Kidney (tissue), 14 donors: Measurements from ENCODE around the gene SLC44A4. TPM values are rescaled to one million over a fixed set of nuclear protein-coding genes. Genes with fewer than 3 reads are reported as not detected.

Experiments
- DNase-seq, 5 donors: peaks; one replicate each; pipeline ENCODE4 v3.0.0-alpha.2; 2013 to 2020
- FAIRE-seq: peaks from 2 replicates; lab custom pipeline; 2012; peaks lifted over from hg19 to GRCh38; lab: Jason Lieb, UNC
- H3K27ac ChIP-seq, 2 donors: one replicate each; pipeline ENCODE4 v1.7.0; 2013; ENCODE audit warnings: low read depth in 2 of 2, low read length in 2 of 2, inconsistent platforms in 1 of 2
- H3K27me3 ChIP-seq: one replicate; pipeline ENCODE4 v1.7.1; 2013; ENCODE audit warnings: low read length, inconsistent platforms; ENCODE audit not compliant: control insufficient read depth, insufficient read depth
- H3K36me3 ChIP-seq, 3 donors: one replicate each; pipeline versions ENCODE4 v1.7.0 to v1.7.1; 2013; ENCODE audit warnings: low read length in 3 of 3, control low read depth in 1 of 3, inconsistent platforms in 1 of 3; ENCODE audit not compliant: insufficient read depth in 3 of 3, control insufficient read depth in 2 of 3
- H3K4me1 ChIP-seq, 3 donors: one replicate each; pipeline versions ENCODE4 v1.7.0 to v1.7.1; 2013; ENCODE audit warnings: low read length in 3 of 3, inconsistent platforms in 1 of 3, low read depth in 1 of 3; ENCODE audit not compliant: control insufficient read depth in 2 of 3, insufficient read depth in 2 of 3
- H3K4me3 ChIP-seq, 3 donors: one replicate each; pipeline versions ENCODE4 v1.7.0 to v1.8.1; 2013; ENCODE audit warnings: low read length in 3 of 3, control low read depth in 1 of 3, inconsistent platforms in 1 of 3
- H3K9ac ChIP-seq, 3 donors: one replicate each; pipeline versions ENCODE4 v1.7.0 to v1.7.1; 2013; ENCODE audit warnings: low read length in 3 of 3, control low read depth in 1 of 3, inconsistent platforms in 1 of 3
- H3K9me3 ChIP-seq, 3 donors: one replicate each; pipeline versions ENCODE4 v1.7.0 to v1.7.1; 2013; ENCODE audit warnings: low read length in 3 of 3, control low read depth in 1 of 3, inconsistent platforms in 1 of 3; ENCODE audit not compliant: control insufficient read depth in 2 of 3, insufficient read depth in 1 of 3
- intact Hi-C: fragments of 100-400 bp; cut with DNase I; formaldehyde crosslinking; loops from one replicate; pipeline ENCODE4 v1.11.1; 2022
- polyA plus RNA-seq: library from polyadenylated mRNA; stranded (reverse); fragments of 350-450 nt; fragmentation: Illumina TruSeq; extraction: RNeasy Lipid Tissue Mini Kit (QIAGEN cat#74804); gene quantifications from one replicate; pipeline ENCODE4 v1.2.3, GENCODE V29; 2014; ENCODE audit warnings: low read depth, low replicate concordance; ENCODE audit not compliant: insufficient read depth
- total RNA-seq: library from RNA; stranded (reverse); fragmentation: NEBNext Ultra II Directional; extraction: Animal tissue kit (Norgen Biotek cat#: 25700); gene quantifications from one replicate; pipeline ENCODE4 v1.2.1, GENCODE V29; 2021
- TF ChIP-seq, protein P1 (sequence below): IDR thresholded peaks from 3 replicates; pipeline ENCODE4 v1.5.1; 2012; ENCODE audit warnings: mild to moderate bottlenecking, moderate library complexity, borderline replicate concordance; ENCODE audit not compliant: insufficient read depth; ENCODE audit errors: extremely low read depth
- donor health status: control.
- donor health status: control.
- donor health status: control.
- donor health status: control.
- donor health status: control.
- donor health status: DM: yes; HTN: yes; CAD: no.
- donor health status: Normal renal cell carcinoma (clear cell type).

Gene SLC44A4
- total and polyA plus RNA-seq, 2 donors from 2014 or later: 37.4 to 137 TPM

DNA sequence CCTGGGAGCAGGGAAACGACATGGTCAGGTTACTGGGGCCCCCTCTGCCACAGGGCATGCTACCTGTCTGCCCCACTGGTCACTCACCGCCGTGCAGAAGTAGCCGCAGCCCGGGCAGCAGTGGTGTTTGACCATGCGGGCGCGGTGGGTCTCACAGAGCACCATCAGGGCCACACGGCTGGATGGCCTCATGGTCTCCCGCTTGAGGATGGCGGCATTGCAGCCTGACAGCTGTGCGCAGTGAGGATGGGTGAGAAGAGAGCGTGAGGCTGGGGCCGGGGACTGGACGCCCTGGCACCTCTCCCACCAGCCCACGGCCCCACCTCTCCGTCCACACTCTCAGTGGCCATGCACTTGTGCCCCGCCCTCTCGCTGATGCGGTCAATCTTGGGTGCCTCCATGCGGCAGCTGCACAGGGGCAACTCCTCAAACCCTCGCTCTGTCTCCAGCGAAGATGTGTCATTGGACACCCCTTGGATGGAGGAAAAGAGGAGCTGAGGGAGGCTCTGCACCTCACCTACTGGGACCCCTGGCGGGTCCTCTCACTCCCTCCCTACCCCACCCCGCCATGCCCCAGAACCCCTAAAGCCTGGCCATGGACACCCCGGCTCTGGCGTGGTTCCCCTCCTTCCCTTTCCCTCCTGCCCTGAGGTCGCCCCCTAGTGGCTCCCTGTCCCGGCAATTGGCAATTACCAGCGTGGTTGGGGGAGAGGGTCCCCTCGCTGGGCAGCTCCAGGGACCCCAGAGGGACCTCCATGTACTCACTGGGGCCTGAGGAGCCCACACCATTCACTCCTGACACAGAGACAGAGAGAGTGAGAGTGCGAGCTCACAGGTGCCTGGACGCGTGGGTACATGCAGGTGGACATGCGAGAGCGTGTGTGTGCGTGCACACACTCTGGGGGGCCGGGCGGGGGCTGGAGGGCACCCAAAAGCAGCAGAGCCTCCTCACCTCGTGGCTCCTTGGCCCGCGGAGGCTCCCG lies 9.8 kb upstream of the SLC44A4 start:
- Histone ChIP-seq H3K4me1 (no peaks in the 10 kb centered on the region), H3K36me3 (peaks cover 8 to 40% (median 18%) of the 10 kb centered on the region in 3 donors), H3K27ac (no peak overlapping the region), H3K4me3 (no peak overlapping the region), H3K9ac (no peak overlapping the region), H3K27me3 (no peaks in the 10 kb centered on the region), H3K9me3 (no peaks in the 10 kb centered on the region)
- TF ChIP-seq, protein P1, sequence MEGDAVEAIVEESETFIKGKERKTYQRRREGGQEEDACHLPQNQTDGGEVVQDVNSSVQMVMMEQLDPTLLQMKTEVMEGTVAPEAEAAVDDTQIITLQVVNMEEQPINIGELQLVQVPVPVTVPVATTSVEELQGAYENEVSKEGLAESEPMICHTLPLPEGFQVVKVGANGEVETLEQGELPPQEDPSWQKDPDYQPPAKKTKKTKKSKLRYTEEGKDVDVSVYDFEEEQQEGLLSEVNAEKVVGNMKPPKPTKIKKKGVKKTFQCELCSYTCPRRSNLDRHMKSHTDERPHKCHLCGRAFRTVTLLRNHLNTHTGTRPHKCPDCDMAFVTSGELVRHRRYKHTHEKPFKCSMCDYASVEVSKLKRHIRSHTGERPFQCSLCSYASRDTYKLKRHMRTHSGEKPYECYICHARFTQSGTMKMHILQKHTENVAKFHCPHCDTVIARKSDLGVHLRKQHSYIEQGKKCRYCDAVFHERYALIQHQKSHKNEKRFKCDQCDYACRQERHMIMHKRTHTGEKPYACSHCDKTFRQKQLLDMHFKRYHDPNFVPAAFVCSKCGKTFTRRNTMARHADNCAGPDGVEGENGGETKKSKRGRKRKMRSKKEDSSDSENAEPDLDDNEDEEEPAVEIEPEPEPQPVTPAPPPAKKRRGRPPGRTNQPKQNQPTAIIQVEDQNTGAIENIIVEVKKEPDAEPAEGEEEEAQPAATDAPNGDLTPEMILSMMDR: peak; percentile 64
- FAIRE-seq (no peak), DNase-seq (peak in 1 of 5 donors; percentile 64)
- intact Hi-C loops: no loop called here

- H3K9ac ChIP-seq: no peak overlapping the region
- peaks cover 0 to 2% (median 0%) of the 10 kb centered on the region in 3 donors for H3K4me1 ChIP-seq
- no peak for DNase-seq
- no peaks in the 10 kb centered on the region for H3K9me3 ChIP-seq
- intact Hi-C loops: no loop called here
- H3K27me3 ChIP-seq: no peaks in the 10 kb centered on the region
- peaks cover 8 to 39% (median 22%) of the 10 kb centered on the region in 3 donors for H3K36me3 ChIP-seq
- no peak overlapping the region for H3K4me3 ChIP-seq
- TF ChIP-seq, protein P1: no peak
- no peak for FAIRE-seq
- no peak overlapping the region for H3K27ac ChIP-seq
Observed at GRCh38 chr6:31887173-31888007, 8.6 kb upstream of the SLC44A4 start.

- no peak for FAIRE-seq
- peaks cover 0 to 2% (median 0%) of the 10 kb centered on the region in 3 donors for H3K4me1 ChIP-seq
- intact Hi-C loops: no loop called here
- peak in 1 of 5 donors; percentile 68 for DNase-seq
- TF ChIP-seq, protein P1: no peak
- H3K9me3 ChIP-seq: no peaks in the 10 kb centered on the region
- H3K27me3 ChIP-seq: no peaks in the 10 kb centered on the region
- peaks cover 6 to 39% (median 22%) of the 10 kb centered on the region in 3 donors for H3K36me3 ChIP-seq
- H3K4me3 ChIP-seq: no peak overlapping the region
- no peak overlapping the region for H3K27ac ChIP-seq
- no peak overlapping the region for H3K9ac ChIP-seq
Observed at GRCh38 chr6:31886541-31886991, 7.8 kb upstream of the SLC44A4 start.
